Esophagus muscularis mucosa (tissue), 4 donors: ENCODE data around the gene PTPRE. TPM values are rescaled to one million over a fixed set of nuclear protein-coding genes. Genes with fewer than 3 reads are reported as not detected.

Experiments
- DNase-seq: peaks from one replicate; pipeline ENCODE4 v3.0.0-alpha.2; 2017; ENCODE audit errors: extremely low spot score
- H3K27ac ChIP-seq, 4 donors: fragments of 200-600 bp; sonication (generic); replicated peaks in 1 of 4; 1 replicate in 3 of 4; 2 replicates in 1 of 4; pipeline ENCODE4 v1.5.1; 2016 to 2019; ENCODE audit warnings: mild to moderate bottlenecking in 1 of 4
- H3K27me3 ChIP-seq, 4 donors: fragments of 200-600 bp; sonication (generic); one replicate each; pipeline versions ENCODE4 v1.5.1 to v1.6.0; 2016 to 2019
- H3K36me3 ChIP-seq, 4 donors: fragments of 200-600 bp; sonication (generic); one replicate each; pipeline ENCODE4 v1.5.1; 2016 to 2019
- H3K4me1 ChIP-seq, 4 donors: fragments of 200-600 bp; sonication (generic); one replicate each; pipeline ENCODE4 v1.5.1; 2016 to 2019
- H3K4me3 ChIP-seq, 4 donors: fragments of 200-600 bp; sonication (generic); 1 replicate in 2 of 4; 2 replicates in 2 of 4; pipeline ENCODE4 v1.5.1; 2016 to 2019; ENCODE audit warnings: mild to moderate bottlenecking in 4 of 4, moderate library complexity in 1 of 4
- H3K9me3 ChIP-seq, 4 donors: fragments of 200-600 bp; sonication (generic); 1 replicate in 3 of 4; 2 replicates in 1 of 4; pipeline ENCODE4 v1.5.1; 2016 to 2019
- EP300 ChIP-seq: sonication (generic); formaldehyde crosslinking; IDR thresholded peaks from one replicate; pipeline ENCODE4 v1.6.1; 2017; ENCODE audit warnings: antibody characterized with exemption
- POLR2A ChIP-seq: fragments of 450-650 bp; IDR thresholded peaks from one replicate; pipeline ENCODE4 v1.6.1; 2017; ENCODE audit warnings: antibody characterized with exemption, moderate library complexity, mild to moderate bottlenecking, low read depth
- POLR2AphosphoS5 ChIP-seq, 2 donors: sonication (generic); formaldehyde crosslinking; IDR thresholded peaks; one replicate each; pipeline ENCODE4 v1.6.1; 2017; ENCODE audit warnings: antibody characterized with exemption in 2 of 2
- WGBS: methylation state at CpG from one replicate; pipeline ENCODE4 v1.1.5; 2018; 5-methylcytosine and 5-hydroxymethylcytosine counted together
- intact Hi-C: fragments of 100-400 bp; cut with DNase I; formaldehyde crosslinking; loops from one replicate; pipeline ENCODE4 v1.15.1; 2023
- total RNA-seq, 4 donors: library from RNA; depleted of rRNA; stranded (reverse); fragments of >200 nt; gene quantifications; one replicate each; pipeline versions ENCODE4 v1.1.0 to v1.2.1, GENCODE V29; 2016
- TF ChIP-seq, protein P1 (sequence below), 3 experiments: fragments of 200-600 bp in 2 of 3; fragments of 450-650 bp in 1 of 3; sonication (generic) in 2 of 3; IDR thresholded peaks; one replicate each; pipeline ENCODE4 v1.5.1; 2017 to 2019; ENCODE audit warnings: antibody characterized with exemption in 3 of 3, mild to moderate bottlenecking in 2 of 3, moderate library complexity in 1 of 3

PTPRE gene
- total RNA-seq, 4 donors from 2014 or later = 8.7 to 22.4 (median 13.3) TPM

DNA sequence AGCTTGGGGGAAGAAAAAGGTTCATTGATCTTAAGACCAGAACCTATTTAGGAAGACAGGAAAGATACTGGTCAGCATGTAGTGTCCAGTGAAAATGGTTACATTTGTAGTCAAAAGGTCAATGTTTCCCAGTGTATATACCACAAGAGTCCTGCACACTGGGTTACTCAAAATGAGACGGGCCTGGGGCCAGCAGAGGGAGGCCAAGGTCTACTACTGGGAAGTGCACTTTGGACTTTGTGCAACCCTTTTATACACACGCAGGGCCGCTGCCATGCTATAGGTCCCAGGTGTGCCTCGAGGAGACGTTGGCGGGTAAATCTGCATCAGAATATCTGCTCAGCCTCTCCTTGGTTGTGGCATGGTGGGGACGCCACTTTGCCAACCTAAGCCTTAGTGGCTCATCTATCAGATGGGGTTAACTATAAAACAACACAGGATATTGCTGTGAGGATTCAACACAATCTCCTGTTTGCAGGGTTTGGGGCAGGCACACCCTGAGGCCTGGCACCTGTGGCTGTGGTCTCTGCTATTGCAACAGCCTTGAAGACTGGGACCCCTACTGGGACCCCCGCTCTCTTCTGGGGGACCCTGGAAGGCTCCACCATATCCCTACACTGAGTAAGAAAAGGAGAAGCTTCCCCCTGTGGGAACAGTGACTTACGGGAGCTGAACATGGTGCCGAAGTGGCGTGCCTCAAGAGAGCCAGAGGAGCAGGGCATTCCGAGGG lies 33.9 kb upstream of the PTPRE start:
- no peak for DNase-seq
- no peak overlapping the region for H3K4me3 ChIP-seq
- TF ChIP-seq, protein P1, sequence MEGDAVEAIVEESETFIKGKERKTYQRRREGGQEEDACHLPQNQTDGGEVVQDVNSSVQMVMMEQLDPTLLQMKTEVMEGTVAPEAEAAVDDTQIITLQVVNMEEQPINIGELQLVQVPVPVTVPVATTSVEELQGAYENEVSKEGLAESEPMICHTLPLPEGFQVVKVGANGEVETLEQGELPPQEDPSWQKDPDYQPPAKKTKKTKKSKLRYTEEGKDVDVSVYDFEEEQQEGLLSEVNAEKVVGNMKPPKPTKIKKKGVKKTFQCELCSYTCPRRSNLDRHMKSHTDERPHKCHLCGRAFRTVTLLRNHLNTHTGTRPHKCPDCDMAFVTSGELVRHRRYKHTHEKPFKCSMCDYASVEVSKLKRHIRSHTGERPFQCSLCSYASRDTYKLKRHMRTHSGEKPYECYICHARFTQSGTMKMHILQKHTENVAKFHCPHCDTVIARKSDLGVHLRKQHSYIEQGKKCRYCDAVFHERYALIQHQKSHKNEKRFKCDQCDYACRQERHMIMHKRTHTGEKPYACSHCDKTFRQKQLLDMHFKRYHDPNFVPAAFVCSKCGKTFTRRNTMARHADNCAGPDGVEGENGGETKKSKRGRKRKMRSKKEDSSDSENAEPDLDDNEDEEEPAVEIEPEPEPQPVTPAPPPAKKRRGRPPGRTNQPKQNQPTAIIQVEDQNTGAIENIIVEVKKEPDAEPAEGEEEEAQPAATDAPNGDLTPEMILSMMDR (IDR thresholded peaks at IDR 0.05) = no peak
- TF ChIP-seq POLR2AphosphoS5 (IDR thresholded peaks at IDR 0.05) (no peak), EP300 (no peak), POLR2A (no peak)
- peaks cover 0 to 14% (median 10%) of the 10 kb centered on the region in 4 donors for H3K9me3 ChIP-seq
- 92% methylated on average over 9 of the region's 12 CpGs for WGBS
- H3K27me3 ChIP-seq = peaks cover 0 to 37% (median 0%) of the 10 kb centered on the region in 4 donors
- intact Hi-C loops = no loop called here
- no peak overlapping the region for H3K27ac ChIP-seq
- no peaks in the 10 kb centered on the region for H3K36me3 ChIP-seq
- peaks cover 0 to 11% (median 3%) of the 10 kb centered on the region in 4 donors for H3K4me1 ChIP-seq

DNA sequence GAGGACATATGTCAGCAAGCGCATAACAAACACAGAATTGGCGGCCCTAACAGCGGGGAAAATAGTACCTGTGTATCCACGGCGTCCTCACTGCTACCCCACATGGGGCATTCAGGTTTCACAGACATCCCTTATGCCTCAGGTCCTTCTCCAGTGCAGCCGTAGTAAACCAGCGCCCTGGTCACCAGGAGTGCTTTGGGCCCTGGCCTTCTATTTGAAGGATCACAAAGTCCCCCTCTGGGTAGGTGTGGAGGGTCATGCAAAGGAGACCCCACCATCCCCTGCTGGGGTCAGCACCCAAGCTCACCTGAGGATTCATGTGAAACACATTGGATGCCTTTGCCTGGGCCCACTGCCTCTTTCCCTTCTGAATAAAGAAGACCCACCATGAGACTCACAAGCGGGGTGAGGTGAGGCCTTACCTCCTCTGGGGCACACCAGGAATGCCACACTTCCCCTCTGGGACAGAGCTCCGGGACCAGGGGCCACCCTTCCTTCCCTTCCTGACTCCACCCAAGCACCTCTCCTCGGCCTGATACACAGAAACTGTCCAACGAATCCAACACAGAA lies 32.9 kb upstream of the PTPRE start:
- intact Hi-C loops = no loop called here
- Histone ChIP-seq H3K4me1 (peaks cover 0 to 11% (median 3%) of the 10 kb centered on the region in 4 donors), H3K36me3 (no peaks in the 10 kb centered on the region), H3K27me3 (peaks cover 0 to 37% (median 0%) of the 10 kb centered on the region in 4 donors), H3K27ac (no peak overlapping the region), H3K9me3 (peaks cover 0 to 14% (median 8%) of the 10 kb centered on the region in 4 donors), H3K4me3 (no peak overlapping the region)
- no peak for TF ChIP-seq POLR2AphosphoS5 (IDR thresholded peaks at IDR 0.05)
- TF ChIP-seq, protein P1 (IDR thresholded peaks at IDR 0.05) = no peak
- TF ChIP-seq POLR2A = no peak
- TF ChIP-seq EP300 = no peak
- DNase-seq = no peak
- 85% methylated on average over 11 of the region's 11 CpGs for WGBS

DNA sequence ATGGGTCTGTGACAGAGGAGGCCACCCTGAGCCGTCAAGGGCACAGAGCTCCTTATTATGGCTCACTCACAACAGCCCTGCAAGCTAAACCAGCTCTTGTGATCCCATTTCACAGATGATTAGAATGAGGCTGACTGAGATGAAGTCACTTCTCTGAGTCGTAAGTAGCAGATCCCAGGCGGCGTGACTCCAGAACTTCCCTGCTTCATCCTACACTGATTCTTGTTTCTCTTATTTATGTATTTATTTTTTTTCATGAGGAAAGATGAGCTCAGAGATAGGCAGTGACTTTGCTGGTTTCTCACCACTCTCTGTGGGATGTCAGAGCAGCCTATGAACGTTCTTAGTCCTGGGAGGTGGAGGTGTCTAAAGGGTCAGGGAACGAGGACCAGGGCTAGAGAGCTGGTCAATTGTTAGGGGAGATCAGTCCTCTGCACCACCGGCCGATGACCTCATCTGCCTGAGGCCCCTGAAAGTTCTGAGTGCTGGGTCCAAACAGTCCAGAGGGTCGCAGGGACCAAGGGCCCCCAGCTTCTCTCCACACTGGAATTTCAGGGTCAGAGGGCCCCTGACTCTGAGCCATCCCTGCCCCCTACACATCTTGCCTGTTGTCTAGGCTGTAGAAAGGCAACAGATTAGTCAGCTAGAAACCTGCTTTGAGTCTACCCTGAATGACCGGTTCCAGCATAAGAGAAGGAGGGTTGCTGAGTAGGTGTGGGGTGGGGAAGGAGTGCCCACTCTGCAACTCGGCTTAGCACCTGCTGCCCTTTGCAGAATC lies 32.0 kb upstream of the PTPRE start:
- no peak for DNase-seq
- peaks cover 0 to 11% (median 3%) of the 10 kb centered on the region in 4 donors for H3K4me1 ChIP-seq
- intact Hi-C loops = no loop called here
- peaks cover 0 to 37% (median 0%) of the 10 kb centered on the region in 4 donors for H3K27me3 ChIP-seq
- no peak overlapping the region for H3K27ac ChIP-seq
- no peak for TF ChIP-seq EP300
- no peak for TF ChIP-seq POLR2A
- TF ChIP-seq, protein P1 (IDR thresholded peaks at IDR 0.05) = no peak
- TF ChIP-seq POLR2AphosphoS5 (IDR thresholded peaks at IDR 0.05) = no peak
- peaks cover 0 to 7% (median under 1%) of the 10 kb centered on the region in 4 donors for H3K9me3 ChIP-seq
- no peak overlapping the region for H3K4me3 ChIP-seq
- H3K36me3 ChIP-seq = no peaks in the 10 kb centered on the region
- WGBS = 91% methylated on average over 8 of the region's 11 CpGs

DNA sequence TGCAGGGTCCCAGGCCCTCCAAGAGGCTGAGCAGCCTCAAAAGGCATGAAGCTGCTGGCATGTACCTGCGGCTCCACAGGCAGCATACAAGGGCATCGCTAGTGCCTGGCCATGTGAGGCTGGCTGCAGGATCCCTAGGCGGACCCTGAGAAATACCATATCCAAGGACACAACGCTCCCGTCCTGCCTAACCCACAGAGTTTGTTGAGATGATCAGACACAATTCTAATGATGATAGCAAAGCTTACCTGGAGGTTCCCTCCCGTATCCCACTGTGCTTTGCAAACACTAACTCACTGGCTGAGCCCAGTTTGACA lies 31.5 kb upstream of the PTPRE start:
- no peak overlapping the region for H3K27ac ChIP-seq
- TF ChIP-seq EP300 = no peak
- no peak for TF ChIP-seq POLR2AphosphoS5 (IDR thresholded peaks at IDR 0.05)
- TF ChIP-seq, protein P1 (IDR thresholded peaks at IDR 0.05) = no peak
- no peak for TF ChIP-seq POLR2A
- no peak for DNase-seq
- peaks cover 0 to 36% (median 0%) of the 10 kb centered on the region in 4 donors for H3K27me3 ChIP-seq
- 94% methylated on average over 6 of the region's 6 CpGs for WGBS
- H3K4me1 ChIP-seq = peaks cover 0 to 11% (median 3%) of the 10 kb centered on the region in 4 donors
- H3K4me3 ChIP-seq = no peak overlapping the region
- H3K9me3 ChIP-seq = peaks cover 0 to 3% (median 0%) of the 10 kb centered on the region in 4 donors
- H3K36me3 ChIP-seq = no peaks in the 10 kb centered on the region
- intact Hi-C loops = no loop called here
